Vein endothelial cell (primary cell): ENCODE results near the gene GRIA3. TPM values are rescaled to one million over a fixed set of nuclear protein-coding genes. Genes with fewer than 3 reads are reported as not detected.

ENCODE experiments used
- total RNA-seq: library from RNA; depleted of rRNA; stranded (reverse); fragments of >200 nt; gene quantifications from 2 replicates; pipeline ENCODE4 v1.2.3, GENCODE V29; 2012

The GRIA3 gene
- not detected in 2 replicates for total RNA-seq

GRCh38 chrX:123184219-123184865, at the start of gene GRIA3:
Gene GRIA3 (plus strand): TSS chrX:123184278. CDS start chrX:123184536, 258 bp downstream.

